SU-DHL-6 (cell line): ENCODE data around the gene STARD8.

Source experiments
- EZH2phosphoT487 ChIP-seq: fragments of 200-600 bp; sonication (generic), shearing (Covaris generic); conservative IDR thresholded peaks from 2 replicates; pipeline ENCODE4 v1.6.1; 2018; ENCODE audit warnings: mild to moderate bottlenecking, antibody characterized with exemption, low read length, moderate library complexity, mixed read lengths
- TF ChIP-seq, protein P1 (sequence below): fragments of 200-600 bp; sonication (generic); IDR thresholded peaks from one replicate; pipeline ENCODE4 v1.5.1; 2017; ENCODE audit warnings: antibody characterized with exemption, mild to moderate bottlenecking, low read length, moderate library complexity; ENCODE audit not compliant: insufficient read depth, poor library complexity, severe bottlenecking

DNA sequence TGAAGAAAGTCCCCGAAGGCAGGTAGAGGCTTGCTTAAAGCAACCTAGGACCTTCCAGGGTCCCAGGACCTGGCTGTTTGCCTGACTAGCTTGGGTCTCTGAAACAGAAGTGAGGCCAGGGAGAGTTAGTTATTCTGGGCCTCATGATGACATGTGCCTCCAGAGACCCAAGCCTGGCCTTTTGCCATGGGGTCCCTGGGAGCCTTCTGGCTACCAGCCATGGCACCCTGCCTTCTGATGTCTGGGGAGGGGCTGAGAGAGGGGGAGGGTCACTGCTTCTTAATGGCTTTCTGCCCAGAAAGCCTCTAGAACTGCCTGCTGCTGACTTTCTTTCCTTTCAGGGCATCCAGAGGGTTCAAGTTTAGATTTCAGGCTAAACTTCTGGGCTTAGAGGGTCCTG is 1.0 kb upstream of the STARD8 start:
- TF ChIP-seq, protein P1, sequence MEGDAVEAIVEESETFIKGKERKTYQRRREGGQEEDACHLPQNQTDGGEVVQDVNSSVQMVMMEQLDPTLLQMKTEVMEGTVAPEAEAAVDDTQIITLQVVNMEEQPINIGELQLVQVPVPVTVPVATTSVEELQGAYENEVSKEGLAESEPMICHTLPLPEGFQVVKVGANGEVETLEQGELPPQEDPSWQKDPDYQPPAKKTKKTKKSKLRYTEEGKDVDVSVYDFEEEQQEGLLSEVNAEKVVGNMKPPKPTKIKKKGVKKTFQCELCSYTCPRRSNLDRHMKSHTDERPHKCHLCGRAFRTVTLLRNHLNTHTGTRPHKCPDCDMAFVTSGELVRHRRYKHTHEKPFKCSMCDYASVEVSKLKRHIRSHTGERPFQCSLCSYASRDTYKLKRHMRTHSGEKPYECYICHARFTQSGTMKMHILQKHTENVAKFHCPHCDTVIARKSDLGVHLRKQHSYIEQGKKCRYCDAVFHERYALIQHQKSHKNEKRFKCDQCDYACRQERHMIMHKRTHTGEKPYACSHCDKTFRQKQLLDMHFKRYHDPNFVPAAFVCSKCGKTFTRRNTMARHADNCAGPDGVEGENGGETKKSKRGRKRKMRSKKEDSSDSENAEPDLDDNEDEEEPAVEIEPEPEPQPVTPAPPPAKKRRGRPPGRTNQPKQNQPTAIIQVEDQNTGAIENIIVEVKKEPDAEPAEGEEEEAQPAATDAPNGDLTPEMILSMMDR: no peak
- TF ChIP-seq EZH2phosphoT487: no peak
